ENCODE measurements around the gene NCKIPSD. TPM values are rescaled to one million over a fixed set of nuclear protein-coding genes. Genes with fewer than 3 reads are reported as not detected.

Gene NCKIPSD
- total RNA-seq, 1 donor from 2014 or later = 12.0 TPM

DNA sequence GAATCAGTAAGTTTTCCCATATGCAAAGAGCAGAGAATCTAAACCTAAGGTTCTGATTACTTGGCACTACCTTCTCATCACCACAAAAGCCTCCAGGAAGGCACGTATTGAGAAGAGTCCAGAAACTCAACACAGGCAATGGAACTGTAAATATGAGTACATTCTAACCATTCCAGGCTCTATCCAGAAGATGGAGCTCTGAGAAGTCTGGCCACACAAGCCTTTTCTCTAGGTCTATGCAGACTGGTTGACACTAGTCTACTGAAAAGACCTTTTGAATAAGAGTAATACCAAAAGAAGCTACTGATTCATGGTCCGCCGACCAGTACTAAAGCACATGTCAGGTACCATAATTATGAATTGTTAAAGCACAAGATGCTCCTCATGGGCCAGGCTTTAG lies 12.2 kb upstream of the NCKIPSD start:
- ATAC-seq = peak; percentile 39
- no peak for DNase-seq (ENCODE audit: low spot score)

DNA sequence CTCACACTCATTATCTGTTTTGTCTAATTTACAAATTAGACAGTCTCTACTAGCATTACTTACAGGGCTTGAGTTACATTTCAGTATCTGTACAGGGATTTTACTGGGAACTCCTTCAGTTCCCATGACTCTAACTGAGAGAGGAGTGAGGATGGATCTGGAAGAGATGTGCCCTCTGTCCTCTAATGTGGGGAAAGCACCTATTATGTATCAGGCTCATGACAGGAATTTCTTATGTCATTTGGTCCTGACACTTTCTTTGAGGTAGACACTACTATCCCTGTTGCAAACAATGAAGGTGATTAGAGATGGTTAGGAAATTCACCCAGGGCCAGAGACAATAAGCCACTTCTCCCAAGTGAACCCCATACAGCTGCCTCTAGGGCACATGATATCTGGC lies 10.9 kb upstream of the NCKIPSD start:
- ATAC-seq (peak; percentile 28), DNase-seq (ENCODE audit: low spot score) (no peak)

DNA sequence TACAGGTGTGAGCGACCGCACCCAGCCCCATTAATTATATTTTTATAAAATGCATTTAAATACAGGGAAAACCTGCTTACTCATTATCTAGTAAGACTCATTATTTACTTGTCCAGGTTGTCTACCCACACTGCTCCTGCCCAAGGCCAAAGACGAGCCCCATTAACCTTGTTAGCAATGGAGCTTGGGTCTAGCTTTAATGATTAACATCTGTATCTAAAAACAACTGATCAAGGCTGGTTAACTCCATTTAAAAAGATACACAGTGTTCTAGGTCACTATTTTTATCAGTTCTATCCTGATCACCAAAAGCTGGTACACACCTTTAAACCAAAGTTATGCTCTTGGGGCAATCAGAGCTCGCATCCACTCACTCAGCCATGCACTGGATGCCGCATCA lies 10.4 kb upstream of the NCKIPSD start:
- ATAC-seq = peak; percentile 55
- DNase-seq (ENCODE audit: low spot score) = no peak

DNA sequence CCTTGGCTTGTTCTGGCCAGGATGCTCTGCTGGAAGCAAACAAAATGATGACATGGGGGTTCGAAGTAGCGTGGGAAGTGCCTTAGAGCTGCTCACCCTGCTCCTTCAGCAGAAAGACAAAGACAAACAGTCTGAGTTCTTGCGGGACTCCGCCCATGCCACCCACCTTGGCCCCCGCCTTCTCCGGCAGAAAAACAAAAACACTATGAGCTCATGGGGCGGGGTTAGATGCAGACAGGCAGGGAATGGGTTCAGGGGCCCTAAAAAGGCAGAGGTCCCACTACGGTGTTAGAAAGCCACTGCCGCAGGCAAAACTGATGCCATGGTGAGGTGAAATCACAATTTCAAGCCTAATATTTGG lies 9.7 kb upstream of the NCKIPSD start:
- no peak for ATAC-seq

DNA sequence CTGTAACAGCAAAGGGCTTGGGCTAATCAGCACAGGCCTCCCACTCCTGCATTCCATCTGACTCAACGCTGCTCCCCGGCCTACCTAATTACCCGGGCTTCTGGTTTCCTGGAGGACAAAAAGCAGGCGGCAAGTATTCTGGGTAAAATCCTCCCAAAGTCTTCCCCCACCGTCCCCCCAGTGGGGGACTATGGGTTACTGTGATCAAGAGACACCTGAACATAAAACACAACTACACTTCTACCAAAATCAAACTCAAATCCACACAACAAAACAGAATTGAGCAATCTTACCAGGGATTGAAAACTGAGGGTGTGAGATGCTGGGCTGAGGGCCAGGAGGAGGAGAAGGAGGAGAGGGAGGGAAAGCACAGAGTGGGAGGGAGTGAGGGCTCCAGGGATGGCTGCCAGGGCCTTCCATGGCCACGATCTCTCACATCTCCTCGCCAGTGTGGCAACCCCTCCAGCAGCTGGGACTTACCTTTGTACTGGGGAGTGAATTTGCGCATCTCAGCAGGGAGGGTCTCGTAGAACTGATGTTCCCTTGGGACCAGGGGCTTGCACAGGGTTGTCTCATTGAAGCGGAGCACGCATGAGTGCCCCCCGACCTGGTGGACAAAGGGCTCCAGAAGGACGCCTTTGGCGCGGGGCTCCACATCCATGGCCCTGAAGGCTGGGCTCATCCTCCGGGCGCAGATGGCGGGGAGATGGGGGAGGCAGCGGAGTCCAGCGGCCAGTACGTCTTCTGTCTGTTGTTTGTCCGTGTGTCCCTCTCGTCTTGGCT lies 9.1 kb upstream of the NCKIPSD start:
- DNase-seq (ENCODE audit: low spot score) (peak; percentile 66), ATAC-seq (peak; percentile 72)

More for the DNA sequence above, 9.7 kb upstream of the NCKIPSD start:
- no peak for DNase-seq (ENCODE audit: low spot score)

DNA sequence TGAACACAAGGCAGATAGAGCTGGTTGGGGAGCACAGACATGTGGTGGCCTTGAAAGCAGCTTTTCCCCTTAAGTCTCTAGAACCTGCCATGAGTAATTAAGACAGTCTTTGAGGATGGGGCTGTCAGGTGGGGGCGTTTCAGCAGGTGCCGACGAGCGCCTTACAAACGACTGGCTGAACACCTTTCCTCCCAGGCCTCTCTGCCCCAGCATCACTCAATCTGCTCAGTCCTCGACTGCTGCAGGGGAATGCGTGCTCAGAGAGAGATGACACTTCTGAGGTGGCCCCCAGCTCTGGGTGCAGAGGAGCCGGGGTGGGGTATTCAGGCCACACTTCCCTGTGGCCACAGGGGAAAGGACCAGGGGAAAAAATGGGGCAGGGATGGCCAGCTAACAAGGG lies 8.1 kb upstream of the NCKIPSD start:
- ATAC-seq = no peak
- no peak for DNase-seq (ENCODE audit: low spot score)

DNA sequence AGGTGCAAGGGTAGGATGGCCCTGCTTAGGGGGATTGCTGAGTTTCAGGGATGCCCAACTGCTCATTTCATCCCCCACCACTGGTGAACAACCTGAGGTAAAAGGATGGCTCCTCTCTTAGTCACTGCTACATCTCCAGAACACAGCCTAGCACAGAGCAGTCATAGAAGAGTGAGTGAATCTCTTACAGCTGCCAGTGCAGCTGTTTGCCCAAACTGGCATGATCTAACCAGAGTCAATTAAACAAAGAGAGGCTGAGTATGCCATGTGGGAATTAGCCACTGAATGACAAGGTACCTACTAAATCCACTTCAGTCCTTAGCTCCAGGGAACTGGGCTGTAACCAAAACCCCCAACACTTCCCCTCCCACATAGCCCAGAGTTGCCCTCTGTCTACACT lies 6.8 kb upstream of the NCKIPSD start:
- no peak for DNase-seq (ENCODE audit: low spot score)
- no peak for ATAC-seq

DNA sequence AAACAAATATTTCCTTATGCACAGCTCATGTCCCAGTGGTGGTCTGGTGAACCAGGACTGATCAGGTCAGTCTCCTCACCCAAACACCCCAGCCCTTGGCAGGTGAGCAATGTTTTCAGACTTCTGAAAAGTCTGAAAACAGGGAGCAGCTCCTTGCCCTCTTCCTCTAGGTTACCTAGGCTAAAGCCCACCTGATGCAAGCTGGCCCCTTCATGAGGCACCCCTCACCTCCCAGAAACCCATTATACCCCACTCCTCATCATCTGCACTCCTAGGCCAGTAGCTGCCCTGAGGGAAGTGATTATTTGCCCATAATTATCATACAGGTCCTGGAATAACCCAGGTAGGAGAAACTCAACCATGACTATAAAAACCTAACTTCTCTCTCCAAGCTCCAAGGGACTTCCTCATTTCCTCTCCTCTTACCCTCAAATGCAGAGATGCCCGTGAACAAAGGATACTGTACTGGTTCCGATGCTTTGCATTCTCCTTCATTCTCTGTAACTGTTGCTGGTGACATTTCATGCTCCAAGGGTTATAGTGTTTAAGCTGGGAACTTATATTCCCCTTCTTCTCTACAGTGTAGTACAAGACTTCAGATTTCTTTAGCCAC lies 5.2 kb upstream of the NCKIPSD start:
- ATAC-seq = no peak
- no peak for DNase-seq (ENCODE audit: low spot score)

DNA sequence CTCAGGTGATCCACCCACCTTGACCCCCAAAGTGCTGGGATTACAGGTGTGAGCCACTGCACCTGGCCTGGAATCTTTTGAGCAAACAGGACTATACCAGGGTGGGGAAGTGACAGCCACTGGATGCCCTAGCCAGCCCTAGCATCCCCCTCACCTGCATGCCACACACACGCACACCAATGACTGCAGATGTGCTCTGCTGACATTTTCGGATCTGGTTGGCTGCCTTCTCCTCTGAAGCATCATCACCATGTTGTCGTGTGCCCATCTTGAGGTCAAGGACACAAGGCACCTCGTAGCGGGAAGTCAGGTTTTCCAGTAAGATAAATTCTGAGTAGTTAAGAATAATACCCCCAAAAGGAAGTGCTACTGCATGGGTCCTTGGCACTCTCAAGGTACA lies 3.7 kb upstream of the NCKIPSD start:
- ATAC-seq (no peak), DNase-seq (ENCODE audit: low spot score) (no peak)

DNA sequence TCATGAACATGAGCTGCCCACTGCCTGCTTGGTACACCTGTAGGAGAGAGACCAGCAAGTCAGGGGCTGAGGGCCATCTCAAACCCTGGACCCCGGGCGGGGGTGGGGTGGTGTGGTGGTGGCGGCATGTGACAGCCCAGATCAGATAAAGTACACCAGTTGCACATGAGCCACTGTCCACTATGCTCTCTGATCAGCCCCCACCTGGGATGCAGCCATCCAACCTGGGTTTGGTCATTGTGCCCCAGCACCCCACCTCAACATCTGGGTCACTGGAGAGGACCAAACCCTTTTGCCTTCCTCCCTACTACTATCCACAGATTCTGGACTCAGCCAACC lies 3.0 kb upstream of the NCKIPSD start:
- ATAC-seq (no peak), DNase-seq (ENCODE audit: low spot score) (no peak)

DNA sequence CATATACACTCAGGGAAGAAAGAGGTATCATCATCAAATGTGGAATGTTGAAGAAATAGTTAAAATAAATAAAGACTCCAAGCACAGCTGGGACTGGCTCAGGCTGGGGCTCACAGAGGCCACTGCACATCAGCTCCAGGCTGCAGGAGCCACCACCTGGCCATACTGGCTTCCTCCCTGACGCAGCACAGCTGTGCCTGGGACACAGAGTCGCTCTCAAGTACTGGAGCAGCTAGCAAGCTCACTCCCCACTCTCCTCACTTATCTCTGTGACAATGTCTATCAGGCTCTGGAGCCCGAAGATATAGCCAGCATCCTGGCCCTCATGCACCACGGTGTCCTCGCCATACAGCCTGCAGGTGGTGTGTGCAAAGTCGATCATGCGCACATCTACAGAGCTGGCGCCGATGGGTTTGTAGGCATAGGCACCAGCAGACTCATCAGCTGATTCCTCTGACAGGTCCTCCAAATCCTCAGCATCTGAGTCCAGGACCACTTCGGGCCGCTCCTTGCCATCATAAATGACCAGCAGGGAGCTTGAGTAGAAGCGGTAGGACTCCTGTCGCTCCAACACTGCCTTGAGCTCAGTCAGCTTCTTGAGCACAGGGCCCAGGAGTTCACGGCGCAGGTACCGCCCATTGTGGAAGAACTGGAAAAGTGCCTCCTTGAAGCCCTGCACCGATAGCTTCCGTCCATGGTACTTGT lies 2.5 kb upstream of the NCKIPSD start:
- DNase-seq (ENCODE audit: low spot score) = no peak
- no peak for ATAC-seq

DNA sequence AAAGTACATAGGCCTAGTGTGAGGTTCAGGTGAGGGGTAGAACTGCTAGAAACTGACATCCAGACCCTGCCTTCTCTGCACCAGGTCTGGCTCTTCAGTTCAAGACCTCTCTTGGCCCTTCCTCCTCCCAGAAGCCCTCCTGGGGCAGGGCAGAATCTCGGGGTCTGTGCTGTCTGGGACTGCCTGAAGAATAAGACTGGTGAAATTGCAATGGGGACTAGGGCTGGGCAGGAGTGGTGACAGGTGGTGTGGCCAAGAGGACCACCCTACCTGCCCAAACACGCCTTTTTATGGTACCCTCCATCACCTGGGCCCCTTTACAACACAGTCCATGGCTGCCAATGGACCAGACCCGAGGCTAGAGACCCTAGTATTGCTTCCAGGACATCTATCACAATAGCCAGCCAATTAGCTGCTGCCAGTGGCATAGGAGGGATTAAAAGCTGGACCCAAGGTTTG lies 1.5 kb upstream of the NCKIPSD start:
- no peak for DNase-seq (ENCODE audit: low spot score)
- ATAC-seq = no peak

DNA sequence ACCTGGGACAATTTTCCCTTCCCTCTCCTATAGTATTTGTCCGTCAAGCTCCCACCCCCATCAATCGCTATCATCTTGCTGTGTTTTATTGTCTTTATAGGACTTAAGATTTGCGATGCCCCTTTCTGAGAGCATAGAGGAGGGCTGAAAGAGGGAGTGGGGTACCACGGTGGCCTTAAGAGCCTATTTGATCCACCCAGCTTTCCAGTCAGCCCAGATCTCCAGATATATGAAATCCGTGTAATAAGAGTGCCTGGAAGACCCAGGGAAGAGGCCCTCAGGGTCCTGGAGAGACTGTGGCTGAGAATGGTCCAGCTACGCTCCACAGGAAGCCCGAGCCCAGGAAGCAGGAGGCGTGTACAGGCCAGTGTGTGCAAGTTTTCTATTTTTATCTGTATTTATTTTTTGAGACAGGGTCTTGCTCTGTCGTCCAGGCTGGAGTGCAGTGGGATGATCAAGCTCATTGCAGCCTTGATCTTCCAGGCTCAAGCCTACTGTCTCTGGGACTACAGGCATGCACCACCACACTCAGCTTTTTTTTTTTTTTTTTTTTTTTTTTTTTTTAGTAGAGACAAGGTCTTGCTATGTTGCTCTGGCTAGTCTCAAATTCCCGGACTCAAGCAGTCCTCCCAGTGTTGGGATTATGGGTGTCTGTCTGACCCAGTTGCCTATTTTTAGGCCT lies 964 bp upstream of the NCKIPSD start:
- ATAC-seq (no peak), DNase-seq (ENCODE audit: low spot score) (no peak)

DNA sequence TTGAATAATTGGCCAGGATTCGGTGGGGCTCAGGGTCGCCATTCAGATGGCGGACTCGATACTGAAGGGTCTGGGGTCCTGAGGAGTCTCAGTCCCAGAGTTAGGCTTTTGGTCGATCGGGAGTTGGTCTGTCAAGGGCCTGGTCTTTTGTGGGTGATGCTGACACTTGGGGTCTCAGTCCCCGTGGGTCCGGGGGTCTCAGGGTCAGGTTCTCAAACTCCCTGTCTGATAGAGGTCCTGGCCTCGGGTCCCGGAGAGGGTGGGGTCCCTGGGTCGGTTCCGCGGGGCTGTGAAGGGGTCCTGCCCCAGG lies 467 bp downstream of the NCKIPSD start:
- DNase-seq (ENCODE audit: low spot score) (no peak), ATAC-seq (no peak)

DNA sequence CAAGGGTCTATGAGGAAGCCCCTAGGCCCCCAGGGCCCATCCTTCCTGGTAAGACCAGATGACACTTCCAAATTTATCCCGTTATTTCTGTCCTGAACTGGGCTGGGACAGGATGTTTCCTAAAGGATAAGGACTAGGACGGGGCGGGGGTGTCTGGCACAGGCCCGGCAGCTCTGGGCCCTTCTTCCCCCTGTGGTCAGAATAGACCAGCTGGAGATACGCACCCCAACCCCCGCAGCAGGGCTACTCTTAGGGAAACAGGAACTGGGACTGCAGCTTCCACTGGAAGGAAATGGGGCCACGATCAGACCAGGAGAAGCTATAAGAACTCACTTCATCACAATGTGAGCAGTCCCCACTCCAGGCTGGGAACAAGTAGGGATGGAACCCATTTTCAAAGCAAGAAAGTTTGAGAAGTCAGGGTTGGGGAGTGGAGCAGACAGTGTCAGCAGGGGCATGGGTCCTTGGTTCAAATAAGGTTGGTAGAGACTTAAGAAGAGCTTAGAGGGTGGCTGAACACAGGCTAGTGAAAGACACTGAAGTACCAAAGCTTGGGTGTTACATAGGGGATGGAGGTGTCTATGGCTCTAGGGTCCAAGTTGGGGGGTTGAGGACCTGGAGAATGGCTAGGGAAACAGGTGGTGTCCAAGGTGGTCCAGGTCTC lies 1.1 kb downstream of the NCKIPSD start:
- no peak for DNase-seq (ENCODE audit: low spot score)
- peak; percentile 4 for ATAC-seq

DNA sequence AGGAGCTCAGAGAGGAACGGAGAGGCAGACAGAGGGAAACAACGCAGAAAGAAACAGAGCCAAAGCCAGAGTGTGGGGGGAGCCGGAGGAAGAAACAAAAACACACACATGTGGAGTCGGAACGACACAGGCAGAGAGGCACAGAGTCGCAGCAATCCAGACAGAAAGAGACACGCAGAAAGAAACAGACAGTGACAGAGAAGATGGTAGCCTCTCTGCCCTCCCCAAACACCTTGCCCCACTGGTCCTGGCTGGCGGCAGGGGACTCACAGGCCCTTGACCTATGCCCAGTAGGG lies 1.7 kb downstream of the NCKIPSD start:
- no peak for DNase-seq (ENCODE audit: low spot score)
- no peak for ATAC-seq

DNA sequence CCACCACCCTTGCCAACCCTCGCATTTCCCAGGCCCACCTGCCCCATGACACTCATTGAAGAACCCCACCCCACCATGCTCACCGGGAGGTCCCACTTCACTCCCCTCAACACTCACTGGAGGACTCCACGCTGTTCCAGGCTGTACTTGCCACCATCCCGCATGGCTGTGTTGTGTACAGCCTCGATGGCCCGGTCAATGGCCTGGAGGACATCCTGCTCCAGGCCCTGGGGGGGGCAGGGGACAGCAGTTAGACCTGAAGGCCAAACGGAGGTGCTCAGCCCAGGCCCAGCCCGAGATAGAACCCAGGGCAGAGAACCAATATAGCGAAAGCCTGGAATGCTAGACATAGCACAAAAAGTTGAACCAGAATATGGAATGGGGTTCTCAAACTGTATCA lies 2.9 kb downstream of the NCKIPSD start:
- ATAC-seq (no peak), DNase-seq (ENCODE audit: low spot score) (no peak)

DNA sequence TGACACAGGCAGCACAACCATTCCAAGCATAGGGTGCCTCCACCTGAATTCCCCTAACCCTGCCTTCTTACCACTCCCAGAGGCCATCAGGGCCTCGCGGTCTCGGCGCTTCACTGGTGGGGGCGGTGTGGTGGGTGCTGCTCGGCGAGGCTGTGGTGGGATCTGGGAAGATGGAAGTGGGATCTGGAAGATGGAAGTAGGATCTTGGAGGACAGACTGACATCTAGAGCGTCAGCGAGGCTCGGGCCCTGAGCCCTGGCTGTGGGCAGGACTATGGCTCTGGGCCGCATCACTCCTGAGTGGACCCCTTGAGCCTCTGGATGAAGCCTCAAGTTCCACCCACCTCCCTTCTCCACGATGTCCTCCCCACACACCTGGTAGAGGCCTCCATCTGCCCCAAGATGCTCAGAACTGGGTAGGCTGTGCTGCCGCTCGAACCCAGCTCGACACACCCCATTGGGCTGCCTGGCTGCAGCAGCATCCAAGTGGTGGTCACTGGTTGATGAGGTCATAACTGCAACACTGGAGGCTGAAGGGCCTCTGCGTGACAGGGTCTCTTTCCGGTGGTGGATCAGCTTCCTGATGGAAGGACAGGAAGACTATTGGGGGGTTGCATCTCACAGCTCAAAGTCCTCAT lies 3.6 kb downstream of the NCKIPSD start:
- no peak for ATAC-seq
- no peak for DNase-seq (ENCODE audit: low spot score)

DNA sequence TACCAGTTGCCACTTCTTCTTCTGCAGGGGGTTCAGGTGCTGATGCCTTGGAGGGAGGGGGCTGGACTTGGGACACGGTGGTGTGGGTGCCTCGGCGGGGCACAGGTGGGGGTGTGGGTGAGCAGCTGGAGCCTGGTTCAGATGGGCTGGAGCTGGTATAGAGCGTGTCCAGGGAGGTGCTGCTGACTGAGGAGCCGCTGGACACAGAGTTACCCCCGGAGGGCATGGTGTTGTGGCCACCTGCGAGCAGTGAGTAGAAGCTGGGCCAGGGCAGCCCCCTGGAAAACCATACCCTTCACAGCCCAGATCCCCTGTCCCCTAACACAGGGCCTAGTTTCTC lies 4.2 kb downstream of the NCKIPSD start:
- ATAC-seq (no peak), DNase-seq (ENCODE audit: low spot score) (no peak)

DNA sequence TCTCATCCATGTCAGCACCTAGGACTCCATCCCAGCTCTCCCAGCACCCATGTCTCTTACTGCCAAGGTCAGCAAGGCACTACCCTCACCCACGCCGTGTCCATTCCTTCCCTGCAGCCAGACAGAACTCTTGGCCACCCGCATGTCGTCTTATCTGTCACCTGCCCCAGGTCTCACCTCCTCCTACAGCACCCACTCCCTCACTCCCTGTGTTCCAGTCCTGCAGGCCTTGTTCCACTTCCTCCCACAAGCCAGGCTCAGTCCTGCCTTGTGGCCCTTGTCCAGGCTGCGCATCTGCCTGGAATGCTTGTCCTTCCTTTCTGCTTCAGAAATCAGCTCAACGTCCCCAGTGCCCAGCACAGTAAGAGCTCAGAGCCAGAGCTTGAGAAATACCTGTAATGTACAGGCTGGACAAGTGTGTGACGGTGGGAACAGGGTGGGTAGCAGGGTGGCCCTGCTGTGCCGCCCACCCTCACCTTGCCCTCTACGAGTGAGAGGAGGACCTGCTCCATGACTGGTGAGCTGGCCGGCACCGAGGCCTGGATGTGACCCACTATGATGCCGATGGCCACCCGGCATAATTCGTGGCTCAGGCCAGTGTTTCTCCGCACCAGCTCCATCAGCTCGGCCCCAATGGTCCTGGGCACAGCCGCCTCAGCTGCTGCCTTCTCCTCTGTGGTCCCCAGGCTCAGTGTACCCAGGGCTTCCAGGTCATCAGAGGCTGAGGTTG lies 4.7 kb downstream of the NCKIPSD start:
- no peak for ATAC-seq
- no peak for DNase-seq (ENCODE audit: low spot score)

Measured in left lobe of liver (tissue), 2 donors.